HG02938 (cell line): Measurements from ENCODE around the gene EDN1.

Experiments used
- ATAC-seq: cut with Tn5 transposase; IDR thresholded peaks from one replicate; pipeline ENCODE4 v1.9.1; 2021; ENCODE audit warnings: mild to moderate bottlenecking, moderate library complexity; ENCODE audit not compliant: unreplicated experiment

The EDN1 gene

DNA sequence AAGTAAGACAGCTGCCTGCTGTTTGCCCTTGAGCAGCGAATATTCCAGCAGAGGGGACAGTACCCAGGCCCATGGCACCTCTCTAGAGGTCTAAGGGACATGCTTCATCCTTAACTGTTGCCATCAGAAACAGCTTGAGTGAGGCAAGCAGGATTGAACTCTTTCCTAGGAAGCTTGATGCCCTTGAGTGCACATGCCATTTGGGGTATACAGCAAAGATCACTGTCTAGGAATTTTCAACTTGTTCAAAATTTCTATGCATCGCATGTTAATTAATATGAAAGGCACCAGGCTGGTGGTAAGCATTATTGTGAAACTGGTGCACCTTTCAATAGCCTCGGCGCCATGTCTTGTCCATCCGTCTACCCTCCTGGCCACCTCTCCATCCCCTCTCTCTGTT lies 54.1 kb downstream of the EDN1 start:
- ATAC-seq = no peak

DNA sequence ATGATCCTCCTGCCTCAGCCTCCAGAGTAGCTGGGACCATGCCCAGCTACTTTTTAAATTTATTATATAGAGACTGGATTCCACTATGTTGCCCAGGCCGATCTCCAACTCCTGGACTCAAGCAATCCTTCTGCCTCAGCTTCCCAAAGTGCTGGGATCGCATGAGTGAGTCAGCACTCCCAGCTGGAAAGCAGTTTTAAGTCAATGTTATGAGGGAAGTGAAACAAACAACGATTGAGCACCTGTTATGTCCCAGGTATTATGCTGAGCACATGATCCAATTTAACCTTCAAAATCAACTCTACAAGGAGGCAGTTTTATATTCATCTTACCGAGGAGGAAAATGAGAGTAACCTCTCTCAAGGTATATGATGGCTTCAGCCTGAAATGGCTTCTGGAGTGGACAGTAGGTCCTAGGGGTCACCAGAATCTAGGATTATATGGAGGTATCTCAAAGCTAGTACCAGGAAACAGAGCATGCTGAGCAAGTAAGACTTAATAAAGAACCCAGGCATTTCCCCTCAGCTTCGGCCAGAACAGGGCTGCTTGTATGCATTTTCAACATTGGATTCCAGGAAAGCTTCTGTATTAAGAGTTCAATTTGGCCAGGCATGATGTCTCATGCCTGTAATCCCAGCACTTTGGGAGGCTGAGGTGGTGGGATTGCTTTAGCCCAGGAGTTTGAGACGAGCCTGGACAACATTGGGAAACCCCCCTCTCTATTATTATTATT lies 55.0 kb downstream of the EDN1 start:
- no peak for ATAC-seq

DNA sequence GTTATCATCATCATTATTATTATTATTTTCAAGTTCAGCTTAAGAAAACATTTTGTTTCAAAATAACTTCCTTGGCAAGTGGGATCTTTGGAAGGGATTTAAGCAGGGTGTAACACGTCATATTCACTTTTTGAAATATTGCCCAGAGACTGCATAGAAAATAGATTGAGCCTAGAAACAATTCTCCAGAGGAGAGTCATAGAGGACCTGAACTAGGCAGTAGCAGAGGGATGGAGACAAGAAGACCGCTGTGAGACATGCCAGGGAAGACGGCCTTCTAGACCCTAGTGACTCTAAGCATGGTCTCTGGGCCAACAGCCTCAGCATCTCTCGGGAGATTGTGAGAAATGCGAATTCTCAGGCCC lies 55.5 kb downstream of the EDN1 start:
- no peak for ATAC-seq
